GM23248 (cell line): Measurements from ENCODE around the gene SCD5. TPM values are rescaled to one million over a fixed set of nuclear protein-coding genes. Genes with fewer than 3 reads are reported as not detected.

ENCODE experiments used
- DNase-seq: peaks from one replicate; pipeline ENCODE4 v3.0.0-alpha.2; 2015
- H2AFZ ChIP-seq: fragments of 200-600 bp; sonication (generic); 2 replicates; pipeline ENCODE4 v1.6.1; 2016; ENCODE audit warnings: antibody characterized with exemption
- H3F3A ChIP-seq: fragments of 200-600 bp; sonication (generic); 2 replicates; pipeline ENCODE4 v1.6.1; 2016; ENCODE audit warnings: mild to moderate bottlenecking, antibody characterized with exemption, mixed run types; ENCODE audit not compliant: insufficient read depth
- H3K27ac ChIP-seq: fragments of 200-600 bp; sonication (generic); 2 replicates; pipeline ENCODE4 v1.5.1; 2016; ENCODE audit warnings: mild to moderate bottlenecking
- H3K27me3 ChIP-seq: fragments of 200-600 bp; sonication (generic); replicated peaks from 2 replicates; pipeline ENCODE4 v1.6.1; 2016; ENCODE audit warnings: mild to moderate bottlenecking; ENCODE audit not compliant: insufficient read depth
- H3K36me3 ChIP-seq: fragments of 200-600 bp; sonication (generic); 2 replicates; pipeline ENCODE4 v1.6.1; 2016; ENCODE audit warnings: low read depth, mild to moderate bottlenecking
- H3K4me1 ChIP-seq: fragments of 200-600 bp; sonication (generic); 2 replicates; pipeline ENCODE4 v1.6.1; 2016; ENCODE audit warnings: mild to moderate bottlenecking; ENCODE audit not compliant: insufficient read depth
- H3K4me2 ChIP-seq: fragments of 200-600 bp; sonication (generic); one replicate; pipeline ENCODE4 v1.6.1; 2016; ENCODE audit warnings: mild to moderate bottlenecking; ENCODE audit not compliant: unreplicated experiment
- H3K4me3 ChIP-seq: fragments of 200-600 bp; sonication (generic); 2 replicates; pipeline ENCODE4 v1.5.1; 2016; ENCODE audit warnings: mild to moderate bottlenecking
- H3K79me2 ChIP-seq: fragments of 200-600 bp; sonication (generic); 2 replicates; pipeline ENCODE4 v1.6.1; 2016; ENCODE audit warnings: mild to moderate bottlenecking; ENCODE audit not compliant: insufficient read depth
- H3K9ac ChIP-seq: fragments of 200-600 bp; sonication (generic); 2 replicates; pipeline ENCODE4 v1.6.1; 2016; ENCODE audit warnings: mild to moderate bottlenecking
- H3K9me2 ChIP-seq: fragments of 200-600 bp; sonication (generic); 2 replicates; pipeline ENCODE4 v1.6.1; 2016; ENCODE audit warnings: mixed run types, mild to moderate bottlenecking, moderate library complexity; ENCODE audit not compliant: insufficient read depth
- H3K9me3 ChIP-seq: fragments of 200-600 bp; sonication (generic); one replicate; pipeline ENCODE4 v1.6.1; 2017; ENCODE audit warnings: low read depth
- H4K20me1 ChIP-seq: fragments of 200-600 bp; sonication (generic); 2 replicates; pipeline ENCODE4 v1.6.0; 2016; ENCODE audit not compliant: insufficient read depth
- EZH2 ChIP-seq: fragments of 200-600 bp; sonication (generic); IDR thresholded peaks from 2 replicates; pipeline ENCODE4 v1.6.1; 2018; ENCODE audit warnings: antibody characterized with exemption, mild to moderate bottlenecking; ENCODE audit not compliant: insufficient read depth, poor library complexity, severe bottlenecking
- EZH2phosphoT487 ChIP-seq: fragments of 200-600 bp; sonication (generic); IDR thresholded peaks from 2 replicates; pipeline ENCODE4 v1.6.1; 2018; ENCODE audit warnings: antibody characterized with exemption, moderate library complexity, mild to moderate bottlenecking, low read depth; ENCODE audit not compliant: insufficient read depth
- WGBS, 2 experiments: methylation state at CpG; one replicate each; pipeline ENCODE4 v1.1.6; 2015 to 2017; ENCODE audit warnings: low lambda C conversion rate in 2 of 2, low coverage in 1 of 2; ENCODE audit errors: missing lambda C conversion rate in 2 of 2; 5-methylcytosine and 5-hydroxymethylcytosine counted together
- in situ Hi-C: fragments of 300-500 bp; cut with MboI; formaldehyde crosslinking; loops from 2 replicates; pipeline ENCODE4 v1.15.0; 2020
- polyA plus RNA-seq: library from polyadenylated mRNA; unstranded; fragments of >200 nt; fragmentation: Nextera tagmentation; extraction: Ambion mirVana; gene quantifications from 2 replicates; pipeline ENCODE4 v1.2.1, GENCODE V29; 2016
- total RNA-seq: library from RNA; depleted of rRNA; stranded (reverse); fragments of >200 nt; shearing (Covaris generic); gene quantifications from 2 replicates; pipeline ENCODE4 v1.2.3, GENCODE V29; 2014

SCD5 gene
- total and polyA plus RNA-seq, 2 experiments from 2014 or later = 12.5 to 39.8 TPM

DNA sequence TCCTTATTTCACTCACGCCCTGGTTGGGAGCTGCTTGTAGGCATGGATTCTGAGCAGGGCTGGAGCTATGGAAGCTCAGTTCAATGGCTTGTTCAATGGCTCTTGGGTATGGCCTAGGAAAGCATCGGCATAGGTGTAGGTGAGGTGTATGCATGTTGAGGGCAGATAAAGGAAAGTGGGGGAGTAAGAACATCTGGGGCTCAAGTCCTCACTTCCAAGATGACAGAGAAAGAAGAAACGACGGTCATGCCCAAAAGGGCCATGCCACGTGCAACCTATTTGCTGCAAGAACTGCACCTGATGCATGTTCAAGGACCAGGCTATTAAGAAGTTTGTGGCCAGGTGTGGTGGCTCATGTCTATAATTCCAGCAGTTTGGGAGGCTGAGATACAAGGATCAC lies 23.4 kb downstream of the SCD5 start:
- Histone ChIP-seq H3K4me1 (peaks cover 38% of the 10 kb centered on the region), H3K9me3 (no peaks in the 10 kb centered on the region), H3K4me3 (peak overlapping the region; percentile 45; the same call in 1 of the 2 replicates), H3K4me2 (peak overlapping the region; percentile 62), H3K79me2 (peaks cover 86% of the 10 kb centered on the region), H3F3A (peaks cover 32% of the 10 kb centered on the region; the same call in 1 of the 2 replicates), H3K36me3 (no peaks in the 10 kb centered on the region), H3K9me2 (no peaks in the 10 kb centered on the region), H4K20me1 (no peaks in the 10 kb centered on the region), H3K27me3 (no peaks in the 10 kb centered on the region), H3K27ac (peak overlapping the region; percentile 58), H2AFZ (no peak overlapping the region), H3K9ac (peak overlapping the region; percentile 14)
- TF ChIP-seq EZH2phosphoT487 (no peak), EZH2 (no peak)
- no peak for DNase-seq
- in situ Hi-C loops = no loop called here
- WGBS, 2 experiments = 81 to 84% methylated on average over 5 of the region's 5 CpGs

DNA sequence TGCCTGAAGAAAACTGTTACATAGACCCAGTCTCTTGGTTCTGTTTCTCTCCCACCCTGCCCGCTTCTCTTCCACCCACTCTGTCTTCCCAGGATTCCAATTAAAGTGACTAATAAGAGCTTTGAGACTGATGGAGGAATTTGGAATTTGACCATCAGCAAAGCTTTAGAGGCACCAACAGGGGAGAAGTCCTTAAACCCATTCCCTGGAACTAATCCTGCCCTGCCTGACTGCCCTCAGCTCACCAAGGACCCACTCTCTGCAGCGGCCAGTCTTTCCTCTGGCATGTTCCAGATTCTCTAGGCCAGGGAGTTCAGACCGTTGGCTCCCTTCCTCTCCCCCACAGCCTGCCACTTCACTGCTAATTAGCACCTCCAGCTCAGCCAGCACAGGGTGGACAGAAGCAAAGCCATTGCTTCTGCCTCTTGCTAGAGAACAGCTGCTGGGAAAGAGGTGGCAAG lies 23.9 kb downstream of the SCD5 start:
- Histone ChIP-seq H3F3A (peaks cover 32% of the 10 kb centered on the region; the same call in 1 of the 2 replicates), H3K4me2 (peak overlapping the region; percentile 62), H3K79me2 (peaks cover 83% of the 10 kb centered on the region), H3K27me3 (no peaks in the 10 kb centered on the region), H3K4me1 (peaks cover 38% of the 10 kb centered on the region), H3K36me3 (no peaks in the 10 kb centered on the region), H2AFZ (peak overlapping the region; percentile 30), H3K4me3 (peak overlapping the region; percentile 45), H3K9me2 (no peaks in the 10 kb centered on the region), H4K20me1 (no peaks in the 10 kb centered on the region), H3K9ac (peak overlapping the region; percentile 14), H3K27ac (peak overlapping the region; percentile 58), H3K9me3 (no peaks in the 10 kb centered on the region)
- in situ Hi-C loops = loop anchor here (25.0 kb wide), 1 partner anchor 88 kb away; no protein-coding TSS in a partner anchor
- TF ChIP-seq EZH2 = no peak
- TF ChIP-seq EZH2phosphoT487 = no peak
- WGBS, 2 experiments = 0 to 9% methylated on average over 3 of the region's 3 CpGs
- peak; percentile 71 for DNase-seq

DNA sequence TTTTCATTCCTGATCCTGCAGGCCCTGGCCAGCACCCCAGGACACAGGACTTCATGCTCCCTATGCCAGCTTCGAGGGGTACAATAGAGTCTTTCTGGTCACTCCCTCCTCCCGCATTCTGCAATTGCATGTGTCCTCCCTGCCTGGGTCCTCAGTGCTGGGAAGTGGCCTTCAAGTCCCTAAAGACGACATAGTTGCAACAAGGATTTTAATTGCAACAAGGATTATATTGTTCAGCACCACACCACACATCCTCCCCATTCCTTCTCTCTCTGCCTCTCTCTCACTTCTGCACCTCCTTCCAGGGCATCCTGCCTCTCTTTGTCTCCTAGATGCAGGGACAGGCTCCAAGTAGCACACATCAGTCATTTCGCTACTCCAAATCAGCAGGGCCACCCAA lies 25.5 kb downstream of the SCD5 start:
- H3K79me2 ChIP-seq = peaks cover 80% of the 10 kb centered on the region
- WGBS, 2 experiments = 81 to 82% methylated on average over 4 of the region's 4 CpGs

DNA sequence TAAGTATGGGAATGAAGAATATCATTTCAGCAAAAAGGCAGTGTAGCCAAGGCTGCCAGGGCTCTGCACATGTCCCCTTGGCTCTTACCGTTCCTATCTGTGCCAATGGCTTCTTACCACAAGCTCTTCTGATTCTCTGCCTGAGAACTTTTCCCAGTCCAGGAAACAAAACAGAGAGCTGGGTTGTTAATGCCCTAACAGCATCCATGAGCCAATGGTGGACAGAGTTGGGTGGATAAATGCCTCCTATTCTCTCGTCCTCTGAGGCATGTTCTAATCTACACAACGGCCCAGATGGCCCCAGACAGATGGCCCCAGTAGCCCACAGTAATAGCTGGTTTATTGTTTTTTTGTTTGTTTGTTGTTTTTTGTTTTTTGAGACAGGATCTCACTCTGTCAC lies 28.0 kb downstream of the SCD5 start:
- H3K27ac ChIP-seq = no peak overlapping the region

More for the DNA sequence above, 25.5 kb downstream of the SCD5 start:
- peaks cover 38% of the 10 kb centered on the region for H3K4me1 ChIP-seq
- H3K9me2 ChIP-seq = no peaks in the 10 kb centered on the region
- in situ Hi-C loops = loop anchor here (25.0 kb wide), 1 partner anchor 89 kb away; no protein-coding TSS in a partner anchor
- no peak overlapping the region for H3K9ac ChIP-seq
- H3K9me3 ChIP-seq = no peaks in the 10 kb centered on the region
- H3K27ac ChIP-seq = no peak overlapping the region
- no peak overlapping the region for H3K4me3 ChIP-seq
- H3K27me3 ChIP-seq = no peaks in the 10 kb centered on the region
- H3K36me3 ChIP-seq = no peaks in the 10 kb centered on the region
- TF ChIP-seq EZH2 (no peak), EZH2phosphoT487 (no peak)
- H3F3A ChIP-seq = peaks cover 32% of the 10 kb centered on the region; the same call in 1 of the 2 replicates
- H4K20me1 ChIP-seq = no peaks in the 10 kb centered on the region
- no peak overlapping the region for H2AFZ ChIP-seq
- DNase-seq = no peak
- H3K4me2 ChIP-seq = no peak overlapping the region

More for the DNA sequence above, 28.0 kb downstream of the SCD5 start:
- H3K36me3 ChIP-seq = no peaks in the 10 kb centered on the region
- no peak overlapping the region for H3K9ac ChIP-seq
- H2AFZ ChIP-seq = no peak overlapping the region
- no peaks in the 10 kb centered on the region for H3K9me3 ChIP-seq
- H3K27me3 ChIP-seq = no peaks in the 10 kb centered on the region
- no peak overlapping the region for H3K4me3 ChIP-seq
- 30 to 42% methylated on average over 3 of the region's 3 CpGs for WGBS, 2 experiments
- H4K20me1 ChIP-seq = no peaks in the 10 kb centered on the region
- no peak overlapping the region for H3K4me2 ChIP-seq
- in situ Hi-C loops = loop anchor here (25.0 kb wide), 1 partner anchor 92 kb away; no protein-coding TSS in a partner anchor
- H3K79me2 ChIP-seq = peaks cover 74% of the 10 kb centered on the region
- no peak for DNase-seq
- TF ChIP-seq EZH2 (no peak), EZH2phosphoT487 (no peak)
- no peaks in the 10 kb centered on the region for H3K9me2 ChIP-seq
- peaks cover 14% of the 10 kb centered on the region; the same call in 1 of the 2 replicates for H3F3A ChIP-seq
- peaks cover 22% of the 10 kb centered on the region for H3K4me1 ChIP-seq
